A673 (cell line): ENCODE results near the gene DSTYK. TPM values are rescaled to one million over a fixed set of nuclear protein-coding genes. Genes with fewer than 3 reads are reported as not detected.

Experiments used
- BruUV-seq: library from RNA; stranded (reverse); fragments of 400-500 nt; replicated peaks from 2 replicates; lab custom pipeline; 2021; lab: Mats Ljungman, UMichigan
- CTCF ChIA-PET: fragments of 300-600 bp; sonication (Branson Sonifier 250); formaldehyde crosslinking; loops from one replicate; lab custom pipeline; 2022; ENCODE audit warnings: antibody characterized with exemption; lab: Charles Lee
- POLR2A ChIA-PET: fragments of 300-600 bp; sonication (Branson Sonifier 250); formaldehyde crosslinking; loops from one replicate; lab custom pipeline; 2022; ENCODE audit warnings: antibody characterized with exemption; ENCODE audit not compliant: low non-redundant PET; lab: Charles Lee
- DNase-seq: peaks from one replicate; pipeline ENCODE4 v3.0.0-alpha.2; 2015; ENCODE audit warnings: low spot score
- H3K27ac ChIP-seq: fragments of 200-600 bp; sonication (generic); 2 replicates; pipeline ENCODE4 v1.5.1; 2016; ENCODE audit warnings: mixed run types, low read depth, mild to moderate bottlenecking, mixed read lengths, antibody characterized with exemption, low read length; ENCODE audit not compliant: poor library complexity, severe bottlenecking
- H3K27me3 ChIP-seq: fragments of 200-600 bp; sonication (generic); replicated peaks from 2 replicates; pipeline ENCODE4 v1.6.1; 2017; ENCODE audit warnings: mixed run types, low read depth, mild to moderate bottlenecking, mixed read lengths, antibody characterized with exemption, low read length; ENCODE audit not compliant: insufficient read depth, poor library complexity
- H3K36me3 ChIP-seq: fragments of 200-600 bp; sonication (generic); 2 replicates; pipeline ENCODE4 v1.6.1; 2016; ENCODE audit warnings: mixed run types, mild to moderate bottlenecking, mixed read lengths, antibody characterized with exemption, low read length; ENCODE audit not compliant: insufficient read depth, poor library complexity, severe bottlenecking
- H3K4me1 ChIP-seq: fragments of 200-600 bp; sonication (generic); 2 replicates; pipeline ENCODE4 v1.6.1; 2017; ENCODE audit warnings: mixed run types, mild to moderate bottlenecking, mixed read lengths, antibody characterized with exemption, low read length; ENCODE audit not compliant: insufficient read depth, poor library complexity, severe bottlenecking
- H3K4me3 ChIP-seq: fragments of 200-600 bp; sonication (generic); 2 replicates; pipeline ENCODE4 v1.5.1; 2016; ENCODE audit warnings: low read depth, mixed run types, mild to moderate bottlenecking, mixed read lengths, low read length; ENCODE audit not compliant: poor library complexity, severe bottlenecking
- H3K9me3 ChIP-seq: fragments of 200-600 bp; sonication (generic); 2 replicates; pipeline ENCODE4 v1.6.1; 2016; ENCODE audit warnings: mixed run types, low read depth, mild to moderate bottlenecking, mixed read lengths, antibody characterized with exemption, low read length; ENCODE audit not compliant: poor library complexity, severe bottlenecking
- CTCF ChIP-seq: fragments of 300-800, 200-600 bp; sonication (generic); conservative IDR thresholded peaks from 2 replicates; pipeline ENCODE4 v1.5.1; 2017; ENCODE audit warnings: low read depth, mild to moderate bottlenecking, antibody characterized with exemption, low read length, moderate library complexity, mixed read lengths
- EZH2 ChIP-seq: fragments of 200-600 bp; sonication (generic); IDR thresholded peaks from 2 replicates; pipeline ENCODE4 v1.6.1; 2017; ENCODE audit warnings: borderline replicate concordance, low read depth, mild to moderate bottlenecking, mixed read lengths, antibody characterized with exemption, low read length; ENCODE audit not compliant: poor library complexity, severe bottlenecking
- intact Hi-C: fragments of 100-400 bp; cut with micrococcal nuclease; formaldehyde crosslinking; loops from one replicate; pipeline ENCODE4 v1.10.0; 2022; ENCODE audit not compliant: unreplicated experiment
- total RNA-seq: library from RNA; stranded (reverse); gene quantifications from 2 replicates; pipeline ENCODE4 v1.2.3, GENCODE V29; 2021

The DSTYK gene
- total RNA-seq, 1 experiment from 2014 or later = 7.1 TPM

GRCh38 chr1:205240569-205240968 is 29.1 kb upstream of the DSTYK start:
- no peaks in the 10 kb centered on the region for H3K27me3 ChIP-seq
- no peaks in the 10 kb centered on the region for H3K36me3 ChIP-seq
- ChIA-PET CTCF (interaction anchor here (0.6 kb wide), 1 partner anchor 12 kb away, joined by 3 read pairs; no protein-coding TSS in a partner anchor), POLR2A (no interaction called here)
- H3K9me3 ChIP-seq = no peaks in the 10 kb centered on the region
- no TSS peak for BruUV-seq
- H3K4me3 ChIP-seq = no peak overlapping the region
- no peak for DNase-seq
- TF ChIP-seq CTCF (no peak), EZH2 (no peak)
- no peaks in the 10 kb centered on the region for H3K4me1 ChIP-seq
- H3K27ac ChIP-seq = no peak overlapping the region
- intact Hi-C loops = no loop called here

GRCh38 chr1:205240118-205240517 is 28.6 kb upstream of the DSTYK start:
- Histone ChIP-seq H3K4me1 (no peaks in the 10 kb centered on the region), H3K27ac (no peak overlapping the region), H3K27me3 (no peaks in the 10 kb centered on the region), H3K9me3 (no peaks in the 10 kb centered on the region), H3K4me3 (no peak overlapping the region), H3K36me3 (no peaks in the 10 kb centered on the region)
- POLR2A ChIA-PET = no interaction called here
- CTCF ChIA-PET = no interaction called here
- DNase-seq = no peak
- BruUV-seq = no TSS peak
- intact Hi-C loops = no loop called here
- TF ChIP-seq CTCF (no peak), EZH2 (no peak)

GRCh38 chr1:205239078-205239477 is 27.6 kb upstream of the DSTYK start:
- intact Hi-C loops = no loop called here
- Histone ChIP-seq H3K4me3 (no peak overlapping the region), H3K27me3 (no peaks in the 10 kb centered on the region), H3K27ac (no peak overlapping the region), H3K4me1 (no peaks in the 10 kb centered on the region), H3K36me3 (no peaks in the 10 kb centered on the region), H3K9me3 (no peaks in the 10 kb centered on the region)
- BruUV-seq = no TSS peak
- ChIA-PET POLR2A (interaction anchor here (0.7 kb wide), 1 partner anchor 11 kb away, joined by 8 read pairs; the partner anchor contains the start of gene TMCC2), CTCF (no interaction called here)
- DNase-seq = no peak
- no peak for TF ChIP-seq CTCF
- TF ChIP-seq EZH2 = no peak
